ENCODE data around the gene EGFR.

DNA sequence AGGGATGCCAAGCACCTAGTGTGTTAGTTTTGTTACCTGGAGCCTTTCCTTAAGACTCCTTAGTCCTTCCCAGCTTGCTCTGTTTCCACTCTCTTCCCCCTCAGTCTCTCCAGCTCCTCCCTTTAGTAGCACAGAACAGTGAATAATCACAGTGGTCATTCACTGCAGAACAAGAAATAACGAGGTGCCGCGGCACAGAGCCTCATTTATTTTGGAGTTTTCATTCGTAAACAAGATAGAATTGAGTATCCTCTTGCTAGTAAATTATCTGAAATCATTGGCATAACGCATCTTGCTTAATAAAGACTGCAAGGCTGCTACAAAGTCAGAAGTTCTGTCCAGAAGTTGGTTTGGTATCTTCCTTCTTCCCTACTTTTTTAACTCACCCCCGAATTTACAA, 217.0 kb downstream of the EGFR start:
- TF ChIP-seq, protein P1, sequence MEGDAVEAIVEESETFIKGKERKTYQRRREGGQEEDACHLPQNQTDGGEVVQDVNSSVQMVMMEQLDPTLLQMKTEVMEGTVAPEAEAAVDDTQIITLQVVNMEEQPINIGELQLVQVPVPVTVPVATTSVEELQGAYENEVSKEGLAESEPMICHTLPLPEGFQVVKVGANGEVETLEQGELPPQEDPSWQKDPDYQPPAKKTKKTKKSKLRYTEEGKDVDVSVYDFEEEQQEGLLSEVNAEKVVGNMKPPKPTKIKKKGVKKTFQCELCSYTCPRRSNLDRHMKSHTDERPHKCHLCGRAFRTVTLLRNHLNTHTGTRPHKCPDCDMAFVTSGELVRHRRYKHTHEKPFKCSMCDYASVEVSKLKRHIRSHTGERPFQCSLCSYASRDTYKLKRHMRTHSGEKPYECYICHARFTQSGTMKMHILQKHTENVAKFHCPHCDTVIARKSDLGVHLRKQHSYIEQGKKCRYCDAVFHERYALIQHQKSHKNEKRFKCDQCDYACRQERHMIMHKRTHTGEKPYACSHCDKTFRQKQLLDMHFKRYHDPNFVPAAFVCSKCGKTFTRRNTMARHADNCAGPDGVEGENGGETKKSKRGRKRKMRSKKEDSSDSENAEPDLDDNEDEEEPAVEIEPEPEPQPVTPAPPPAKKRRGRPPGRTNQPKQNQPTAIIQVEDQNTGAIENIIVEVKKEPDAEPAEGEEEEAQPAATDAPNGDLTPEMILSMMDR (IDR thresholded peaks at IDR 0.05; ENCODE audit: insufficient read depth, low read length, poor library complexity, severe bottlenecking), result no peak
- no peak for TF ChIP-seq EZH2phosphoT487 (conservative IDR thresholded peaks at IDR 0.05; ENCODE audit: low read length)
